HG03066 (cell line): ENCODE results near the gene DOCK10.

Experiments
- ATAC-seq: cut with Tn5 transposase; IDR thresholded peaks from one replicate; pipeline ENCODE4 v1.9.1; 2021; ENCODE audit warnings: low read depth; ENCODE audit not compliant: unreplicated experiment

DOCK10 gene

DNA sequence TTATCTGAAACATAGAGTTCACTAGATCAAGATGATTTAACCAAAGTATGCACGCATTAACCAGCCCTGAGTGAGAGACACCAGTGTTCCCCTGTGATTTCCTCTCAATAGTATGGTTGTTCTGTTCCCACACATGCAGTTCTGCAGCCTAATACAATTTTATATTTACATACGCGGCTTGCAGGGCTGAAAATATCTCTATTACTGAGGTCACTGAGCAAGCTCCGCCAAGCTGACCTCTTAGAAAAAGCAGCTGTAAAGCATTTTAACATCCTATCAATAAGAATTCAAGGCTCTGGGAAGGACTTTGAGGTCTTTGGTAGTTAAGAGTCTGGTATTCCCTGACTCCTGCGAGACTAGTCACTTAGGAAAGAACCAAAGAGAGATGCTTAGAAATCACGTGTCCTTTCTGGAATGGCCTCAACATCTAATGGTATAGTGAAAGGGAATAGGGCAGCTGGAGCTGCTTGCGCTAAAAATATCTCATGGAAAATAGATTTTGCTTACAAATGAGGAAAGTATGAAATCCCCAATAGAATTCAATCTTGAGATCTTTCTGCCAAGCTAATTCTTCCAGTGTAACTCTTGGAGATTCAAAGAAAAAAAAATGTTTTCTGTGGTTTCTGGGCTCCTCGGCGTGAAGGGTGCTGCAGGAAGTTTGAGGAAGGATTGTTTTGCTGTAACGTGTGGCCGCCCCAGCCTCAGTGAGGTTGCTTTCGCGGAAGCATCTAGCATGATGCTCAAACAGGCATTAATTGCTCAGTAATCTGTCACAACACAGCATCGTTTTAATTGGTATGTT, 59.2 kb downstream of the DOCK10 start:
- ATAC-seq = peak; percentile 68

DNA sequence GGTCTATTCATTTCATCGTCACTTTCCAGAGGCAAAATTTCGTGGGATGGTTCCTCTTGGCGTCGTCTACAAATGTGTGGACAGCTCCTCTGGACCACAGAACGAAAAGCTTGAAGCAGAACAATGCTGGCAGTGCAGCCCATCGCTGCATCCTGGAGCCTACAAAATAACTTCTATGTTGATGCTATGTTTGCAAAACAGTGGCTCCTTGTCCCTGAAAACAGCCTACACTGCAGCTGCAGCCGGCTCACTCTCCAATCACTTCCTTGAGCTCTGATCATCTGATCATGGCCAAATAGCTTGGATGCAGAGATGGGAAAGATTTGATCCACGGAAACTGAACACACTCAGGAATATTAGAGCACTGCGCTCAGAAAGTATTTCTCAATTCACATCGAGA, 60.0 kb downstream of the DOCK10 start:
- ATAC-seq = no peak

DNA sequence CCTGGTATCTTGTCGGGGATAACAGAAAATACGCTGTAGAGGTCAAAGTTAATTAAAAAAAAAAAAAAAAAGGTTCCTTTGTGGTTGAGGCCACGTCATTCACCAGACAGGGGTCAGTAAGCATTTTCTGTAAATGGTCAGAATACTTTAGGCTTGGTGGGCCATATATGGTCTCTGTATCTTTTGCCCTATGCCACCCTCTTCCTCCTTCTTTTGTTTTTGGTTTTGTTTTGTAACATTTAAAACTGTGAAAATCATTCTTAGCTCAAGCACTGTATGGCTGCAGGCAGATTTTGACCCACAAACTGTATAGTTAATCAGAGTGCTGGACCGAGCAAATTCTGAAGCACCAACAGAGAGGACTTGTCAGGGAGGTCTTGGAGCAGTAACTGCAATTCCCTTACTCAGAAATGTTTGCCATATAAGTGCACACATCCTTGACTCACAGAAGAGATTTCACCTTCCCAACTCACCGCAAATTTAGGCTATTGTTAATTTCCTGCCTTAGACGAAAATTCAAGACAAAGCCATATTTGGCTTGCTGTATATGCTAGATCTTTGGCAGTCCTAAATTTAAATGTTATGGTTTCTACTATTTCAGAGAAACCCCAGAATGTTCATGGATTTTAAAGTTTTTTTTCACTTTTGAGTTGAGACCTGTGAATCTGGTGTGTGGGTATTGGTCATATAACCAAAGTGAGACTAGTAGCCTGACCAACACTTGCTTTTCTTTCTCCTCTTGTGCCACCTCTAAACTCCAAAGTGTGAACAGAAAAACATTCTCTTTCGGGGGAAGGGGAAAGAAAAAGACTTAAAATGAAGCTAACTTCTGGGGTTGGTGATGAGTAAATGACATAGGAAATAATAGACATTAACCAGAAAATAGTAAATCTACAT, 65.4 kb downstream of the DOCK10 start:
- peak; percentile 48 for ATAC-seq

DNA sequence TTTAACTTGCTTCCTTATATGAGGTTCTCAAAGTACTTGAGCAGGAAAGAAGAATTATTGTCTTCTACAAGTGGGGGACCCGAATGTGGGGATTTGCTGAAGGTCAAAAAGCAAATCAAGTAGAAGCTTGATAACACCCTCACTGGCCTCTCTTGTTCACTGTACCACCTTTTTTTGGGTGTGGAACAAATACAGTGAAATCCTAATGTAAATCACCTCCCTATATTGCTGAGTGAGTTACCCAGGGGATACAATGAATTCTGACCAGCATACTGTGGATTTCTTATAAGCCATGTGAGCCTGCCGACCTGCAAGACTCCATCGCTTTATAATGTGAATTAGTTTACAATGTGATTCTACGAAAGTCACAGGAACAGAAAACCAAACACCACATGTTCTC, 66.5 kb downstream of the DOCK10 start:
- no peak for ATAC-seq

DNA sequence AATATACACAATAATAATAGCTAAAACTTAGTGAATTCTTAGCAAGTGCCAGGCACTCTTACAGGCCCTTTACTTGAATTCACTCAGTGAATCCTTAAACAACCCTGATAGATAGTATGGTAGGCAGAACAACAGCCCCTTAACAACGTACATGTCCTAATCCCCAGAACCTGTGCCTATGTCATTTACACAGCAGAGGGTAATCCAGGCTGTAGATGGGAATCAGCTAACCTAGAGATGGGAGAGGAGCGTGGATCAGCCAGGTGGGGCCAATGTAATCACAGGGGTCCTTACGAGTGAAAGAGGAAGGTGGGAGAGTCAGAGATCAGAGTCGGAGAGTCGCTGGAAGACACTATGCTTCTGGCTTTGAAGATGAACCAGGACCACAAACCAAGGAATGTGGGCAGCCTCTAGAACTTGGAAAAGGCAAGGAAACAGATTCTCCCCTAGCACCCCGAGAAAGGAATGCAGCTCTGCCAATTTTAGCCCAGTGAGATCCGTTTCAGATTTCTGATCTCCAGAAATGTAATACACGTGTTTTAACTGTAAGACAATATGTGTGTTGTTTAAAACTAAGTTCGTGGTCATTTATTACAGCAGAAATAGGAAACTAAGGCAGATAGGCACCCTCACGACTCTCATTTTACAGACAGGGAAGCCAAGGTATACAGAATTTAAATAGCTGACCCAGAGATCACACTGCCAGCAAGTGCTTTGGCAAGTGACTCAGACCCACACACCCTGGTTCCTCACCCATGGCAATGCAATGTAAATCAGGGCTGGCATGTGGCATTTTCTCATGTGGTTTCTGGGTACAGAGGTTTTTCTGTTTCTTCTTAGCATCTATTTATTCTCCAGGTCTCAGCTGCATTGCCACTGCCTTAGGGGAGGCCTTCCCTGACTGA, 68.9 kb downstream of the DOCK10 start:
- no peak for ATAC-seq

DNA sequence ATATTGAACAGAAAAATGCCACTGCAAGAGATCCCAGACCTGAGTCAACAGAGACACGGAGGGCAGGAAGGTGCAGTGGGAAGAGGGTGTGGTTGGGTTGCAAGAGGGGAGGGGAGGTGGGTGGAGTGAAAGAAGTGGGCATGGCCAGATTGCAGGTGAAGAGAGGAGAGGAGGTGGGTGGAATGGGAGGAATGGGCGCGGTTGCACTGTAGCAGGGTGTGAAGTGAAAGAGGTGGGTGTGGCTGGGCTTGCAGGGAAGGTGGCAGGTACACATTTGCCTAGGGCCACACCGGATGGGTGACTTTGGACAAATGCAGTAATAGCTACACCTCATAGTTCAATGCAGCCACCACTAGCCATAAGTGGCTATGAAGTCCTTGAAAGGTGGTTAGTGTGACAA, 71.1 kb downstream of the DOCK10 start:
- ATAC-seq = peak; percentile 51

DNA sequence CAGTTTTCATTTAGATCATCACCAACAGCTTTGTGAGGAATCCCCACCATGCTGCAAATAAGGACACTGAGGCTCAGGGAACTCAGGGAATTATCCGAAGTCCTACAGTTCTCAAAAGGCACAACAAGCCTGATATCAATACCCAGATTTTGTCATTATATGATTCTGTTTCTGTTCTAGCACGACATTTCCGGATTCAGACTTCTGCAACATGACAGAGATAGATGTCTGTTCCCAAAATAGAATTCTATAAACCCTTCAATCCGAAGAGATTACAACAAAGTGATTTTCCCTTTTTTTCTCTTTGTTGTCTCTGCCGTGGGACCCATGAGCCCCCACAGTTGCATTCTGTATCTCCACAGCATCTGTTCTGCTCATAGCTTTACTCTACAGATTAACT, 72.0 kb downstream of the DOCK10 start:
- peak; percentile 40 for ATAC-seq

DNA sequence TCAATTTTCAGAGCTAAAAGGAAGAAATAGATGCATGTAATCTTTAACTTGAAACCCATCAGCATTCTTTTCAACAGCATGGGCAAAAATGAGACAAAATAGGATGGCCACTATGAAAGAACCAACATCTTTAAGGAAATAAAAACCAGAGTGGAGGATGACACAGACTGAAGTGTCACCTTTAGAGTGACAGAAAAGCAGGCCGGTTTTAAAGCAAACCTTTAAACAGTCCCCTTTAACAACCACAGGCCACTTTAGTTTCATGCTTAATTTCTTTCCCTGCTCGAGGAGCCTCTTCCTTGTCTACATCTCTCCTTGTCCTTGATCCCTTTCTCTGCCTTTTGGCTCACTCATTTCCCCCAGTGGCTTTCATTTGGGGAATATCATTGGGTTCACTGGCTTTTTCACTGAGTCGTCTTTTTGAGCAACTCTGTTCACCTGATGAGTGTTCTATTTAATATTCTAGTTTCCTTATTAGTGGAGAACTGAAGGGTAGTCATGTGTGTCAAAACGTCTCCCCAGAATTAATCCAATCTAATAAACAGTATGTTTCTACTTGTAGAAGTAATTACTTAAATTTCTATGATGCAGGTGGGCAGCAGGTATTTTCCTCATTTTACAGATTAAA, 72.5 kb downstream of the DOCK10 start:
- peak; percentile 46 for ATAC-seq

DNA sequence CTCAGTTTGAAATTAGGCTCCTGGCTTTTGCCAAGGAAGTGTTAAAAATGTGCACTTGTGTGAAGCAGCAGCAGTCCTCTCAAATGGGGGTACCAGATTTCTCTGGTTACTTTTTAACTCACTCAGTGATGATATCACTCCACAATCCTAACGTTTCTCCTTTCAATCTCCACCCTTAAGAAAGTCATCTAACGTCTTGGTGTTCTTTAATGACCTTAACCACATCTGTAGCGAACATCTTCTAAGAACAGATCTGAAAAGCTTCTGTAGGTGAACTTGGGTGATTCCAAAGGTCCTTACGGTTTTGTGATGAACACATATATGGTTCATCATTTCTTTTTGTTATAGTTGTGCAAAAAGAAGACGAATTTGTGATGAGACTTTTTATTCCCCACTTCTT, 73.2 kb downstream of the DOCK10 start:
- ATAC-seq = no peak

DNA sequence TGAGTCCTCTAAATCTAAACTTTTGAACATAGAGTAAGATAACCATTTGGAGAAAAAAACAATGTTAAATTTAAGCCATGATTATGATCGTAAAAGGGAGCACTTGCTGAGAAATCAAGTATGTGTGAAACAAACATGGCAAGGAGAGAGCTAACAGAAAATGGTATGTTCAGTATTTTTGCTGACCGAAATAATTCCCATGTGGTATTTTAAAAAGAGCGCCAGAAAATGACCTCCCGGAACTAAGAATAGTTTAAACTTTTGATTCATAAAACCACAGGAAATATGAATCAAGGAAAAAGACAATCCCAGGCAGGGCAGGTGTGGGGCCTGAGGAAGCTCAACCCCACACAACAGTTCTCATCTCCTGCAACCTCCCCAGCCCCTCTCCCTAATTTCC, 74.2 kb downstream of the DOCK10 start:
- ATAC-seq = no peak

DNA sequence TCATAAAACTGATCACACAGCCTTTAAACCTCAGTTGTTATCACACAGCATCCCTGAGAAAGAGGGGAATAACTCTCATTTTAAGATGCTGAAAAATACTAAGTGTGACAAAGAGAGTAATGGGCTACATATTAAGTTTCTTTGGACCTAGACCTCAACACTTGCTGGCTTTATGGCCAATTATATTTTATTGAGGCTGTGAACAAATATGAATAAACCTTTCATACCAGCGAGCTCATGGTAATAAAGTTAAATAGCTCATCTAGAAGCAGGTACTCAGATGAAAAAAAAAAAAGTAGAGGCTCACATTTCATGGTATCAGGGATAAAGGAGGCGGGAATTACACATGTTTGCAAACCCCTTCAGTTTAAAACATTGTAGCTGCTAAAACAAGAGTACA, 75.7 kb downstream of the DOCK10 start:
- no peak for ATAC-seq

DNA sequence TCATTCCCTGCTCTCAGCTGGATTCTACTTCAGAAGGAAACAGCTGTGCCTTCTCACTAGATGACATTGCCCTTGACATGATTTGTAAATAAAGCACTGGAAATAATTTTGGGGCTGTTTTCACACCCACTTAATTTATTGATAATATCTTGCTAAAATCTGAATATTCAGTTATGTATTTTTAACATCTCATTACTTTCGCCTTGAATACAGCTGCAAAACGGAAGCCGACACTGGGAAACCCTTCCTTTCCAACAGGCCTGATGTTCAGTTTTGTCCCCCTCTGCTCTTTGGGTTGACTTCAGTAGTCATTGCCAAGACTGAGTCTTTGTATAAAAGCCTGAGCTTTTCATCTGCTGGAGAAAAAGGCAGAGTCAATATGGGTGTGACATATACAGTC, 82.7 kb downstream of the DOCK10 start:
- no peak for ATAC-seq

DNA sequence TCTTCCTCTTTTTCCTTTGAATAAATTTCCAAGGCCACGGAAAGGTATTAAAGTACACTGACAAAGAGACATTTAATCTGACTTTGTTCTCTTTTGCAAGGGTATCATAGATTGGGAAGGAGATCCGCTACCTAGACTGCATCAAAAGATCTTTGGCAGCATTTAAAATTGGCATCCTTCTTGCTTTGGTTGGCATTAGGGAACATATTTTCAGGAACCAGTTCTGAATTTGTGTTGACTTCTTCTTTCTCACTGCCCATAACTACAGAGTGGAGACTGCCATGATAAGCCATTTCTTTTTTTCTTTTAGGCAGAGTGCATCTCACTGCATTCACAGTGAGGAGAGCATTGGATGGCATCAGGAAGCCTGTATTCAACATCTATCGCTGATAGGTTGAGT, 83.4 kb downstream of the DOCK10 start:
- ATAC-seq = no peak

DNA sequence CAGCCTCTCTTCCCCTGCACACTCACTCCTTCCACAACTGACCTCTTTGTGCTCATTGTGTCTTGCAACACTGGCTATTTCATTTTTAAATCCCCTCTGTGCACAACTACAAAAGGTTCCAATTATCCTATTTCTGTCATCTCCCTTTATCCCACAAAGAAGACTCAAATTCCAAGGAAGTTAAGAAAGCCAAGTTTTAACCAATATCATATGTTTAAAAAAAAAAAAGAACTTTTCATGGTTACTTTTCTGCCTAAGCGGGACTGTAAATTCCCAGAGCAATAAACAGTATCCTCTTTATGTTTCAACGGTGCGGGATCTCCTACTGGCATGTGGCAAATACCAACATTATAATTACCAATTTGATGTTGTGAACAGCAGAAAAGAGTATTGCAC, 83.8 kb downstream of the DOCK10 start:
- no peak for ATAC-seq

DNA sequence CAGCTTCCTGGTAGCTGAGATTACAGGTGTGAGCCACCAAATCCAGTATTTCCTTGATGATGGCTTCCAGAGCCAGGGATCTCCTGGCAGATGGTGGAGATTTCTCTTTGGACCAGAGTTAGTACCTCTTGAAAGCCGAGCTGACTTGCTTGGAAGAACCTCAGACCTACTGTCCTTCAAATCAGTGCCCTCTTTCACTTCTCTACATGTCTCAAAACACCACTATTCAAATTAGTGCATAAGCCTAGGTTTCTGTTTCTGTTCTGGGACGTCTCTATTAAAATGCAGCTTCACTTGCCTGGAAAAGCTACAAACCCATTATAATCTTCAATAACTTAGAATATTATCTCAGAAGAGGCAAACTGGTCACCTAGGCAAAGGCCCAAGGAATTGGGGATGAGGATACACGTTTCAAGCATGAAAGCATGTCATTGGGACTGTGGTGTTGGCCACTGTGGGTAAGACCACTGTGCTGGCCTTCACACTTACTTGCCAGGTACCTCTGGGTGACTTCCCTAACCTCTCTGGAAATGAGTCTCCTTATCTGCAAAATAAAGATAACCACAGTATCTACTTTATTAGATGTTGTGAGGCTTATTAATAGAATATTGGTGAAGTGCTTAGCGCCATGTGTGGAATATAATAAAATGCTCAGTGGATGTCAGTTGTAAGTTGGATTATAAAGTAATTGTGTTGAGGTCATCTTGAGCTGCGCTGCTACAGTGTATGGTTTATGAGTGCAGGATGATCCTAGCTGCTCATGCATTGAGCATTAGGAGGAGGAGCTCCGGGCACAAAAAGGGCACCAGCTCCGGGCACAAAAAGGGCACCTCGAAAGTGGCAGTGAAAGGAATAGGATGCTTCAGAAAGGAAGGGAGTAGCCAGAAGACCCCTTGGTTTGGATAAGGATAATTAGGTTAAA, 84.5 kb downstream of the DOCK10 start:
- peak; percentile 82 for ATAC-seq

DNA sequence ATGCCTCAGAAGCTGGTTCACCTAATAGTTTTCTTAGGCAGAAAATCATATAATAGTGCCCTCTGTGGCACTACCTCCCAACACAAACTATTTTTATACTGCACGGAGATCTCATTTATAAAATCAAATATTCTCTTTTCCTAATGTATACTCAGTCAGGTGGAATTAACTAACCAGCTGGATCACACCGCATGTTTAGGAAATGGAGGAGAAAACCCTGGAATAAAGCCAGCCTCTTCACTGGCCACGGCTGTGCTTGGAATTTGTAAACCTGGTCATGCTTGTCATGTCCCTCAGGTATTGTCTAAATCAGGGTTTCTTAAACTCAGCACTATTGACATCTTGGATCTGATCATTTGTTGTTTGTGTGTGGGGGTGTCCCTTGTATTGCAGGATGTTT, 85.6 kb downstream of the DOCK10 start:
- no peak for ATAC-seq

DNA sequence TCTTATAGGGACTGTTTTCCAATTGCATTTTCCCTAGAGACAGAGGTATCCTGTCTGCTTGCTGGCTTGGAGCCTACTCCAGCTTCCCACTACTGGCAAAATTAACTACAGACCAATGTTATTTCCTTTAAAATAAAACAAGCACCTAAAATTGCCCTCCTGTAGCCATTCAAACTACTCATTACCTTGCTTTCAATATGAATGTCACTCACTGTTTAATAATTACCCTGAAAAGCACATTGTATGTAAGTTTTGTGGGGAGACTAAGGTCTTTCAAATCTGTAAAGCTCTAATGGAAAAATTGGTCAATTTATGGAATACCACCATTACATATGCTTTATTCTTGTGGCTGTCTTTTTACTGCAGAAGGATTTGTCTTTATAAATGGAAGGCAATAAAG, 87.3 kb downstream of the DOCK10 start:
- no peak for ATAC-seq

DNA sequence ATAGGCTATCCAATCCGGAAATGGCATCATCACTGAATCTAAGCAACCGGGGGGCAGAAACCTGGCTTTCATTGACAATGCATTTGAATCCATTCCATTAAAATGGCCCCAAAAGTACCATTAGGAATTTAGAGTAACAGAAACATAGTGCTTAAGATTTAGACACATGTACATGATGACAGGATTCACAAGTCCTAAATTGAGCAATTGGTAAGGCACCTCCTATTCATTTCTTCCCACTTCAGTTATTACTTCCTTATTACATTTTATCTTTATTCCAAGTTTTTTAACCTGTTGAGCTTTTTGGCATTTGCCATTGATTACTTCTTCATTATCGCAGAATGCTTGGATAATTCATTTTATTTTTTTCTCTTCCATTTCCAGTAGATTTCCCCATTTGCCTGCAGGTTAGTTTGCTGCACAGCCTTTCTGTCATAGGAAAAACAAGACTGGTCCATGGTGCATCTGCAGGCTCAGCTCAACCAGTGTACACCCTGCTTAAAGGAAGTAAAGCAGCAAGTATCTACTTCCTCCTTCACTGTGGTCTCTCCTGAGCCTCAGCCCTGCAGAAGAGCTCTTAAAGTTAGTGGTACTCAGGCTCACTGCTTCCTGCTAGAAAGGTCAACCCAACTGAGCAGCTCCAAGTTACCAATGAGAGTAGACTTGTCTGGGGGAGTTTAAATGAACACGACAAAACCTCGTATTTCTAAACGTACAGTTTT, 89.2 kb downstream of the DOCK10 start:
- ATAC-seq = peak; percentile 56
